ENCODE measurements around the gene EXO1. TPM values are rescaled to one million over a fixed set of nuclear protein-coding genes. Genes with fewer than 3 reads are reported as not detected.

EXO1 gene
- total RNA-seq, 1 experiment from 2014 or later = 36.5 TPM

DNA sequence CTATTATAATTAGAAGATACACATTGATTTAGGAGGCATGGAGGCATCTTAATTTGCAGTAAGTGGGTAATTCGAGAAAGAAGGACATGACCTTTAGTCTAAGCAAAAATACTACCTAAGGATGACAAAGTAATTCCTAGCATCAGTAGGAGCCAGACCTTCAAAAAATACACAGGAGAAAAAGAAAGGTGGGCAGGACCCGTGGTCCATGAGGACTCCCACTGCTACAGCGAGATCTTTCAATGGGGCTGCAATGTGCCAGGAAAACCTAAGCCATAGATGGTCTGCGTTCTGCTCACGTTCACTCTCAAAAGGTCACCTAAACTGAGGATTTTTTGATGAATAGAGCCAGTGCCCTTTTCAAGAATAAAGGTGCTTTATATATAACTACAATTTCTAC is 10.6 kb upstream of the EXO1 start (continued):
- no peak for TF ChIP-seq AFF4 (CRISPR knock-in tag; IDR thresholded peaks at IDR 0.05; ENCODE audit: borderline replicate concordance)
- TF ChIP-seq CREB1 (CRISPR knock-in tag; IDR thresholded peaks at IDR 0.05) = no peak
- no peak for TF ChIP-seq EMX1 (CRISPR knock-in tag; IDR thresholded peaks at IDR 0.05)
- TF ChIP-seq HMGXB4 (CRISPR knock-in tag; IDR thresholded peaks at IDR 0.05) = no peak
- no peak for TF ChIP-seq ERG (CRISPR knock-in tag; IDR thresholded peaks at IDR 0.05)
- TF ChIP-seq, protein P1, sequence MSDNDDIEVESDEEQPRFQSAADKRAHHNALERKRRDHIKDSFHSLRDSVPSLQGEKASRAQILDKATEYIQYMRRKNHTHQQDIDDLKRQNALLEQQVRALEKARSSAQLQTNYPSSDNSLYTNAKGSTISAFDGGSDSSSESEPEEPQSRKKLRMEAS (CRISPR knock-in tag; IDR thresholded peaks at IDR 0.05) = no peak

DNA sequence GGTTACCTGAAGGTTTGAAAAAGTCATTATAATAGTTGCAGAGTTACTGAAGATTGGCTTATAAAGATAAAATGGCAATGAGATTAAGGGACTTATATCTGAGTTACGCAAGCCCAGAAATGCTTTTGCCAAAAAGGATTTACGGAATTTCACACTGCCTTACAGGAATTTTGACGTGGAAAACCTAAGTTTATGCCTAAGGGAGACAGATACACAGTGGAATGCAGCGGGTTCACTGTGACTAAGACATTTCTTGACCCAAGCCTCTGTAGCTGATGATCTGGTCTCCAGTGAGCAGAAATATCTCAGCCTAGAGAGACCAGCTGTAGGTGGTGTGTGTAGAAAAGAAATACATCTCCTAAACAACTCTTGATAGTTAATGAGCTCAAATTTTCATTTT is 10.1 kb upstream of the EXO1 start:
- CTCF ChIA-PET = interaction anchor here (2.1 kb wide), 1 partner anchor 227 kb away, joined by 6 read pairs; no protein-coding TSS in a partner anchor
- ATAC-seq (no peak), DNase-seq (ENCODE audit: low spot score) (no peak)
- Mint-ChIP-seq H3K4me1 (no peaks in the 10 kb centered on the region), H3K36me3 (no peaks in the 10 kb centered on the region), H3K4me3 (no peak overlapping the region), H3K27ac (no peak overlapping the region), H3K9me3 (no peaks in the 10 kb centered on the region), H3K27me3 (ENCODE audit: low read depth) (no peaks in the 10 kb centered on the region; the same call in 1 of the 2 replicates)
- POLR2A ChIA-PET = no interaction called here
- TF ChIP-seq FOXP1 (CRISPR knock-in tag; IDR thresholded peaks at IDR 0.05; ENCODE audit: borderline replicate concordance) = no peak
- no peak for TF ChIP-seq NR1H2 (CRISPR knock-in tag; IDR thresholded peaks at IDR 0.05)
- TF ChIP-seq ERG (CRISPR knock-in tag; IDR thresholded peaks at IDR 0.05) = no peak
- no peak for TF ChIP-seq SMAD4 (CRISPR knock-in tag; IDR thresholded peaks at IDR 0.05)
- TF ChIP-seq ZNF671 (CRISPR knock-in tag; IDR thresholded peaks at IDR 0.05) = no peak
- TF ChIP-seq, protein P2, sequence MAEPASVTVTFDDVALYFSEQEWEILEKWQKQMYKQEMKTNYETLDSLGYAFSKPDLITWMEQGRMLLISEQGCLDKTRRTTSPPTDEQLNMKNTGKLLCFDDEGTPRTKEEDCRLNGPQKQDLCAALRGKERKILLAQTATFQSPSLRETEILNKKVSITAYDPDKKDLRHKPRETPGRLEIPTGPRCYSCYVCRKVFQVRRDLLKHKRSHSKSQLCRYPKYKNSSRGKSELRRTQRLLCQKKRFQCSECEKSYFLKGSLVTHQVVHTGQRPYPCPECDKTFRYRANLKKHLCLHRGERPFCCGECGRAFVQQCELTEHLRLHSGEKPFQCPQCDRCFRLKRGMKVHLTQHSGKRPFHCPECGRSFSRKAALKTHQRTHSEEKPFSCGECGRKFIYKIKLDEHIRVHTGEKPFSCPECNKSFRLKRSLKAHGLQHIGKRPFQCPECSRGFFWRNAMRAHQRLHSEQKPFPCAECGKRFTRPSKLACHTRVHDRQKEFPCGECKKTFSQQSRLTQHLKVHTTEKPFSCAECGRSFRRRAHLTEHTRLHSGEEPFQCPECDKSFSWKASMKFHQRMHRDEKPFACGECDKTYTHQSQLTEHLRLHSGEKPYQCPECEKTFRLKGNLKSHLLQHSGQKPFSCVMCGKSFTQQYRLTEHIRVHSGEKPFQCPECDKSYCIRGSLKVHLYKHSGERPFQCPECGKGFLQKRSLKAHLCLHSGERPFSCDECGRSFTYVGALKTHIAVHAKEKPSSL (CRISPR knock-in tag; conservative IDR thresholded peaks at IDR 0.05) = no peak
- TF ChIP-seq GABPB1 (CRISPR knock-in tag; IDR thresholded peaks at IDR 0.05) = no peak
- TF ChIP-seq, protein P3, sequence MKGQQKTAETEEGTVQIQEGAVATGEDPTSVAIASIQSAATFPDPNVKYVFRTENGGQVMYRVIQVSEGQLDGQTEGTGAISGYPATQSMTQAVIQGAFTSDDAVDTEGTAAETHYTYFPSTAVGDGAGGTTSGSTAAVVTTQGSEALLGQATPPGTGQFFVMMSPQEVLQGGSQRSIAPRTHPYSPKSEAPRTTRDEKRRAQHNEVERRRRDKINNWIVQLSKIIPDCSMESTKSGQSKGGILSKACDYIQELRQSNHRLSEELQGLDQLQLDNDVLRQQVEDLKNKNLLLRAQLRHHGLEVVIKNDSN (CRISPR knock-in tag; IDR thresholded peaks at IDR 0.05) = no peak
- no peak for TF ChIP-seq ATF2 (CRISPR knock-in tag; IDR thresholded peaks at IDR 0.05; ENCODE audit: borderline replicate concordance, low read depth)
- TF ChIP-seq HMGA2 (CRISPR knock-in tag; IDR thresholded peaks at IDR 0.05) = no peak
- no peak for TF ChIP-seq AR (CRISPR knock-in tag; IDR thresholded peaks at IDR 0.05)
- TF ChIP-seq MYBL2 (CRISPR knock-in tag; IDR thresholded peaks at IDR 0.05) = no peak
- no peak for TF ChIP-seq RORB (CRISPR knock-in tag; IDR thresholded peaks at IDR 0.05)
- no peak for TF ChIP-seq JAZF1 (CRISPR knock-in tag; IDR thresholded peaks at IDR 0.05)
